Measurements from ENCODE around the gene XPNPEP2. TPM values are rescaled to one million over a fixed set of nuclear protein-coding genes. Genes with fewer than 3 reads are reported as not detected.

The XPNPEP2 gene
- total and polyA plus RNA-seq, 8 donors, result 0.07 to 1.0 (median 0.20) TPM

GRCh38 chrX:129790146-129790545, 51.4 kb downstream of the XPNPEP2 start:
- no peak for FAIRE-seq
- no peak overlapping the region for H3K27ac ChIP-seq
- H3K9me3 ChIP-seq, result no peaks in the 10 kb centered on the region
- H3K27me3 ChIP-seq, result no peaks in the 10 kb centered on the region
- ATAC-seq, result no peak
- intact Hi-C loops (cut with DNase I), result no loop called here
- no peaks in the 10 kb centered on the region for H3K4me1 ChIP-seq
- WGBS, 2 donors, result 68 to 73% methylated on average over 3 of the region's 3 CpGs
- H3K4me3 ChIP-seq, result no peak overlapping the region
- H3K36me3 ChIP-seq, result no peaks in the 10 kb centered on the region
- DNase-seq, result no peak
- no peak for TF ChIP-seq CTCF (IDR thresholded peaks at IDR 0.05)

GRCh38 chrX:129790808-129791207, 52.0 kb downstream of the XPNPEP2 start:
- Histone ChIP-seq H3K27me3 (no peaks in the 10 kb centered on the region), H3K9me3 (no peaks in the 10 kb centered on the region), H3K36me3 (no peaks in the 10 kb centered on the region), H3K27ac (no peak overlapping the region), H3K4me1 (no peaks in the 10 kb centered on the region), H3K4me3 (no peak overlapping the region)
- DNase-seq (no peak), FAIRE-seq (no peak), ATAC-seq (no peak)
- intact Hi-C loops (cut with DNase I), result no loop called here
- 82 to 83% methylated on average over 9 of the region's 9 CpGs for WGBS, 2 donors
- TF ChIP-seq CTCF (IDR thresholded peaks at IDR 0.05), result no peak

GRCh38 chrX:129791336-129791735, 52.6 kb downstream of the XPNPEP2 start:
- no peak for ATAC-seq
- intact Hi-C loops (cut with DNase I), result no loop called here
- Histone ChIP-seq H3K4me1 (no peaks in the 10 kb centered on the region), H3K36me3 (no peaks in the 10 kb centered on the region), H3K27ac (no peak overlapping the region), H3K4me3 (no peak overlapping the region), H3K27me3 (no peaks in the 10 kb centered on the region), H3K9me3 (no peaks in the 10 kb centered on the region)
- 77 to 80% methylated on average over 8 of the region's 8 CpGs for WGBS, 2 donors
- TF ChIP-seq CTCF (IDR thresholded peaks at IDR 0.05), result no peak
- DNase-seq, result no peak
- FAIRE-seq, result no peak

GRCh38 chrX:129791961-129792570, 53.3 kb downstream of the XPNPEP2 start:
- DNase-seq (no peak), FAIRE-seq (no peak), ATAC-seq (no peak)
- TF ChIP-seq CTCF (IDR thresholded peaks at IDR 0.05), result no peak
- H3K9me3 ChIP-seq, result no peaks in the 10 kb centered on the region
- no peak overlapping the region for H3K4me3 ChIP-seq
- WGBS, 2 donors, result 67 to 75% methylated on average over 11 of the region's 11 CpGs
- no peaks in the 10 kb centered on the region for H3K4me1 ChIP-seq
- no peak overlapping the region for H3K27ac ChIP-seq
- intact Hi-C loops (cut with DNase I), result no loop called here
- no peaks in the 10 kb centered on the region for H3K36me3 ChIP-seq
- H3K27me3 ChIP-seq, result no peaks in the 10 kb centered on the region

- no peaks in the 10 kb centered on the region for H3K27me3 ChIP-seq
- H3K36me3 ChIP-seq, result no peaks in the 10 kb centered on the region
- no peak overlapping the region for H3K4me3 ChIP-seq
- TF ChIP-seq CTCF (IDR thresholded peaks at IDR 0.05), result no peak
- intact Hi-C loops (cut with DNase I), result no loop called here
- 90 to 91% methylated on average over 18 of the region's 18 CpGs for WGBS, 2 donors
- no peak overlapping the region for H3K27ac ChIP-seq
- no peaks in the 10 kb centered on the region for H3K9me3 ChIP-seq
- ATAC-seq (no peak), DNase-seq (no peak), FAIRE-seq (no peak)
- no peaks in the 10 kb centered on the region for H3K4me1 ChIP-seq
Observed at GRCh38 chrX:129792586-129793291, 54.0 kb downstream of the XPNPEP2 start.

Measured in pancreas (tissue), 10 donors.